NCI-H1930 (cell line): Measurements from ENCODE around the gene AATK.

Experiments
- DNase-seq, 2 experiments: peaks; one replicate each; lab custom pipeline; 2025; lab: John Stamatoyannopoulos, UW

The AATK gene

DNA sequence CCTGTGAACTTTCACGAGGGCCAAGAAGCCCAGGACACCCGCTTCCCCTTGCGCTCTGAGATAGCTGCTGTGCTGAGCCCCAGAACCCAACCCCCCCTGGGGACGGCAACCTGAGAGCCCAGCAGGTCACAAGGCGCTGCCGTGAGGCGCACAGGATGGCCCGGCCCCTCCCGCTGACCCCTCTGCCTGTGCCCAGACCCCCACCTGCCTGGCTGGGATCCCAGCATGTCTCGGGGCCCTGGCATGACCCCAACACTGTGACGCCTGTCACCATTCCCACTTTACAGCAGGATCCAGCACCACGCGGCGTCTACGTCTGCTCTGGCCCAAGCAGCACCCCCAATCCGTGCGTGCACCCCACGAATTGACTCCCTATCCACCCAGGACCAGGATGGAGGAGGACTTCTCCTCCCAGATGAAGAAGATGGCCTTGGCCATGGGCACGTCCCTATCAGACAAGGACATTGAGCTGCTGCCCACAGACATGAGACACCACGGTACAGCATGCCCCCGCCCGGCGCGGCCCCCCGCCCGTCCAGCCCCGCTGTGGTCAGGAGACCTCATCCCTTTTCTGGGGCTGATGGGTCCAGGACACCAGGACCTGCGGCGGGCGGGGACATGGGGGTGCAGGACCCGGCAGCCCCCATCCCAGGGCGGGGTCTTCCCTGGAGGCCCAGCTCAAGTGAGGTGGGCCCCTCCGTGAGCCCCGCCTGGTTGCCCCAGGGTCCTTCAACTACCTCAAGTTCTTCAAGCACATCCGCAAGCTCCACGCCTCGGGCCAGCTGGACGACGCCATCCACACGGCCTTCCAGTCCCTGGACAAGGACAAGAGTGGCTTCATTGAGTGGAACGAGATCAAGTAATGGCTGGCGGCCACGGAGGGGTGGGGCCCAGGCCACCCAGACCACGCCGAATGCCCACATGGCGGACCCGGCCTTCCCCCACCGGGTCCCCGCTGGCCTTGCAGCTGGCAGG lies 15.1 kb upstream of the AATK start:
- DNase-seq = no peak

DNA sequence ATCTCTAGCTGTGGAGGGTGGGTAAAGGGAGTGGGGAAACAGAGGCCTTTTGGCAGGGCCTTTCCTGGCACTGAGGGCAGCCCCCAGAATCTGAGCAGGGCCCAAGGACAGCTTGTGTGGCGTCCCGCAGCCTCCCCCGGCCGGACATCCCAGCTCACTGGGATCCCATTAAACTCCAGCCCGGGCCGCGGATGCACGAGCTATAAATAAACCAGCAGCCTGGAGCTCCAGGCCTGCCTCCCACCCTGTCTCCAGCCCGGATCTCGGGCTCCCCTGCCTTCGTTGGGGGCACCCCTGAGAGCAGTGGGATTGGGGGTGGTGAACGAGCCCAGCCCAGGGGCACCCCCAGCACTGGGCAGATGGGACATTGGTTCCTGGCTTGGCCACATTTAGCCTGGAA lies 13.8 kb upstream of the AATK start:
- DNase-seq = no peak

DNA sequence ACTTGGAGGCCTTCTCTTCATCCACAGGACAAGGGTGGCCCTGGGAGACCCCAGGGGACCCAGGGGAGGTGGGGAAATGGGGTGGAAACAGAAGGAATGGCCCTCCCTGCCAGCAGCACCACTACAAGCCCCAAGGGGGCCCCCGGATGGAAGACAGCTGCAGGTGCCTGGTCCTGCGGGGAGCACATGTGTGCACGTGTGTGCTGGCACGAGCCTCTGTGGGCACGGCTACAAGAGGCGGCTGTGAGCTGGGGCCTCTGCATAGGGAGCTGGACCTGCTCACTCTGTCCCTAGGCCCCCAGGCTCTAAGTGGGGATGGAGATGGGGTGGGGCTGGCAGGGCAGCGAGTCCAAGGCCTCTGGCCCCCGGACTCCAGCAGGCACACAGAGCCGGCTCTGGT lies 13.2 kb upstream of the AATK start:
- no peak for DNase-seq

DNA sequence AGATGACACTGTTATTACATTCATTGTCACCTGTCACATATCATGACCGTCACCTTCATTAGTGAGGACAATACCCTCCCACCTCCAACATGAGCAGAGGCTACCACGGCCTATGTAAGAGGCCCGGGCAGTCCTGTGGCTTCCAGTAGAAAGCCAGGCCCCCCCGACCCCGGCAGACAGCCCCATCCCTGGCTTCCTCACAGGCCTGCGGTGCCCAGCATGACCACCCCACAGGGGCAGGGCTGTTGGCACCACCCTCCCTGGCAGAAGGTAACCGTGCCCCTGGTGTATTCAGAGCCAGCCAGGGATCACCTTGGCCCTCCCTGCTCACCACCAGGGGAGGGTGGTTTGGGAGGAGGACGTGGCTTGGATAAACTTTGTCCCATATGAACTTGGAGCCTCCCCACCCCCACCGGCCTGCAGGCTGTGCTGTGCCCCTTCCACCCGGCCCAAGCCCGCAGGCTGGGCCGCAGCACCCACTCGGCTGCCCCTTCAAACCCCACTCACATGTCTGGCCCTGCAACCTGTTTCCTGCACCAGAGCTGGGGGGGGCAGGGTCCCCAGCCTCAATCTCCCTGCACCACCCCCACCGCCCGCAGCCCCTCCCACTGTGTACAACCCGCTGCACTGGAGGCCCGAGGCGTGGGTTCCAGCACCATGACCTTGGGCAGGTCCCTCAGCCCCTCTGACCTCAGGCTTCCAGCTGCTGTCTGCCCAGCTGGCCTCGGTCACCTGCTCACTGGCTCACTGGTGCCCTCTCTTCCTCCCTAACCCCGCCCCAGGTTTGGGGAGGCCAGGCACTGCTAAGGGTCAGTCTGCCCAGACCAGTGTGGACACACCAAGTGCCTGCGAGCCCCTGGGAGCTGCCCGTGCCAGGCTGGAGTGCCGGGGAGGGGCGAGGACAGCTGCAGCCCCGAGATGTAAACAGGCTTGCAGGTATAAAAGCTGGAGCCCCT lies 12.4 kb upstream of the AATK start:
- no peak for DNase-seq

DNA sequence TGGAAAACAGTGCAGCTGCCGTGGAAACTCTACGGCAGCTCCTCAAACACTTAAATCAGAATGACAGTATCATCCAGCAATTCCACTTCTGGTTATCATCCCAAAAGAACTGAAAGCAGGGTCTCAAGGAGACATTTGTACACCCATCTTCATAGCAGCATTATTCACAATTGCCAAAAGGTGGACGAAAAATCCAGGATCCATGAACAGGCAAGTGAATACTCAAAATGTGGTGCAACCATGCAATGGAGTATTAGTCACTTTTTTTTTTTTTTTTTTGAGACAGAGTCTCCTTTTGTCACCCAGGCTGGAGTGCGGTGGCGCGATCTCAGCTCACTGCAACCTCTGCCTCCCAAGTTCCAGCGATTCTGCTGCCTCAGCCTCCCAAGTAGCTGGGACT lies 10.6 kb upstream of the AATK start:
- no peak for DNase-seq

DNA sequence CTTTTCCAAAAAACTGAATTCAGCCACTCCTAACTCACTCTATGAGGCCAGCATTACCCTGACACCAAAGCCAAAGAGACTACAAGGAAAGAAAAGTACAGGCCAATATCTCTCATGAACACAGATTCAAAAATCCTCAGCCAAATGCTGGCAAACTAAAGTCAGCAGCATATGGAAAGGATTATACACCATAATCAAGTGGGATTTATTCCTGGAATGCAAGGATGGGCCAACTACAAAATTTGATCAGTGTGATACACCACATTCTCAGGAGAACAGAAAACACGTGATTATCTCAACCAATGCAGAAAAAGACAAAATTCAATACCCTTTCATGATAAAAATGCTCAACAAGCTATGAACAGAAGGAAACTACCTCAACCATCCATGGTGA lies 7.7 kb upstream of the AATK start:
- no peak for DNase-seq

DNA sequence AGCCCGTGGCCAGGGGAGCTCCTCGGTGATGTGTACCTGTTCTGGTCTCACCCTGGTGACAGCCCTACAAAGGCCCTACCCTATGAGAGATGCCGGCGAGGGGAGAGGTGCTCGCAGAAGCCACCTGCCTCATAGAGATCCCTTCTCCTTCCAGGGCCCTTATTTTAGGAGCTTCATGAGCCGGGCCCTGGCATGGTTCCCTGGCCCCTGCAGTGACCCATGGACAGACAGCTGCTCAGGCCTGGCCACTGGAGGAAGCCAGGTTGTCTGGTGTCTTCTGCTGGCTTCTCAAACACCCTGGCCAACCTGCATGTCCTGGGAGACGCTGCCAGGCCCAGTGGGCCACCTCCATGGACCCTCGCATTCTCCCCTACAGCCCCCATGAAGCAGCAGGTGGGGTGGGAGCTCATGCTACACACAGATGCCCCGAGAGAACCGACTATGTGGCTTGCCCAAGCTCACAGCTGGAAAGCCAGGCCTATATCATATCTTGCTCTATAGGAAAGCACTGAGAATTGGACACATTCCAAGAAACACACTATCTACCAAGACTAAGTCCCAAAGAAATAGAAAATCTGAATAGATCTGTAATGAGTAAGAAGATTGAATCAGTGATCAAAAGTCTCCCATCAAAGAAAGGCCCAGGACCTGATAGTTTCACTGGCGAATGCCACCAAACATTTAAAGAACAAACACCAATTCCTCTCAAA lies 7.2 kb upstream of the AATK start:
- no peak for DNase-seq

DNA sequence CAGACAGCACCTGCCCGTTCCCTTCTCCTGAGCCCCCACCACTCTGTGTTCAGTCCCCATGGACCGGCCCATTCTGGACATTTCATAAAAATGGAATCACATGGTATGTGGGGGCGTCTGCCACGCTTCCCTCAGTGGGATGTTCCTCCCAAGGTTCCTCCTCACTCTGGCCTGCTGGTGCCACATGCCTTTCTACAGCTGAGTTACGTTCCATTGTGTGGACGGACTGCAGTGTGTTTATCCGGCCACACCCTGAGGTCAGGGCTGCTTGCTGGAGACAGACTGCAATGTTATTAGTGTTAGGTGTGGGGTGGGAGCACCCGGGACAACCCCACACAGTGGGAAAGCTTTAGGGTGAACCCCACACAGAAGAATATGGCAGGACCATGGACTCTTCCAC lies 5.9 kb upstream of the AATK start:
- no peak for DNase-seq

DNA sequence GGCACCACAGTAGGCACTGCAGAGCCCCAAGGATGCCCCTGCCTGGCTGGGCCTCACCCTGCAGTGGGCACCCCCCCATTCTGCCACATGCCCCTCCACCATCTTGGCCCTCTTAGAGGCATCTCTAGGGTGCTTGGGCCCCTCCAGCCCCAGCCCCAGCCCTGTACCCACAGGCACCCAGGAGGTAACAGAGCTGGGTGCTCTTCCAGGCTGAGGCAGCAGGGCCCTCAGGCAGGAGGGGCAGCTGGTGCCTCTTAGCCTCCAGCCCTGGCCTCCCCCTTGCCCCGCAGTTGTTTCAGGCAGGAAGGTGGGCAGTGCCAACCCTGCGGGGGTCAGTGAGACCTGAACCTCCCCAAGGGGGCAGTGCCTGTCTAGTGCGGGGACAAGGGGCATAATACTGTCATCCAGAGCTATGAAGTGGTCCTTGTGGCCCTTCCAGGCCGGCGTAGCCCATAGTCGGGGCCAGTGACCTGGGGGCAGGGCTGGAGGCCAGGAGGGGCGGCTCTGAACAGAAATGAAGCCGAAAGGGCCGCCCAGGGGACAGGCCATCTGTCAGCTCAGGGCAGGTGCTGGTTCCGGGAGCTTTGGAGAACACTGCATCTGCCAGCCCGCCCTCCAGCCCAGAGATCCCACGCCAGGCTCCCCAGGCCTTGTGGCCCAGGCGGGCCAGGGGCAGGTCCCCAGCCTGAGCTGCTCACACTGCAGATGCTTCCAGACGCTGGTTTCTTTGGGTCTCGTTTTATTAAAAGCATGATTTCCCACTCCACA lies 4.9 kb upstream of the AATK start:
- no peak for DNase-seq

DNA sequence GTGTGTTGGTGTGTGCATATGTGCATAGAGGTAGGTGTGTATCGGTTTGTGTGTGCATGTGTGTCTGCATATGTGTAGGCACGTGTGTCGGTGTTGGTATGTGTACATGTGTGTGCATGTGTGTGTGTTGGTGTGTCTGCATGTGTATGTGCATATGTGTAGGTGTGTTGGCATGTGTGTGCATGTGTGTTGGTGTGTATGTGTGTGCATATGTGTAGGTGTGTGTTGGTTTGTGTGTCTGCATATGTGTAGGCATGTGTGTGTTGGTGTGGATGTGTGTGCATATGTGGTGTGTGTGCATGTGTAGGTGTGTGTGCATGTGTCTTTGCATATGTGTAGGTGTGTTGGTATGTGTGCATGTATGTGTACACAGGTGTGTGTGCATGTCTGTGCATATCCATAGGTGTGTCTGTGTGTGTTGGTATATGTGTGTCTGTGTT lies 3.9 kb upstream of the AATK start:
- no peak for DNase-seq

DNA sequence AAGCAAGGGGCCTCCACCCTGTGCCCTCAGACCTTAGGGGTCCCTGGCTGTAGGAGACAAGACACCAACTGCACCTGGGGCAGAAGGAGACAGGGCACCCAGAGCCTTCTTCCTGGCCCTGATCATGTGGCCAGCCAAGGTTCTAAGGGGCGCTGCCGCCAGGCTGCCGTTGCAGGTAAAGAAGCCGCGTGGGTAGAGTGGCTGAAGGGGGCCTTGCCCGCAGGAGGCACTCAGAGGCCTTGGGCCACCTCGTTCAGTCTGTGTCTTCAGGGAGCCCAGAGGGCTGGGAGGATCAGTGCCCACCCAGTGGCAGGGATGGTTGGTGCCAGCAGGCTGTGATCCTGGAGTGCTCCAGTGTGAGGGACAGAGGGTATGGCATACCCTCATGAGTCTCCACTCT lies 1.6 kb upstream of the AATK start:
- DNase-seq = no peak

DNA sequence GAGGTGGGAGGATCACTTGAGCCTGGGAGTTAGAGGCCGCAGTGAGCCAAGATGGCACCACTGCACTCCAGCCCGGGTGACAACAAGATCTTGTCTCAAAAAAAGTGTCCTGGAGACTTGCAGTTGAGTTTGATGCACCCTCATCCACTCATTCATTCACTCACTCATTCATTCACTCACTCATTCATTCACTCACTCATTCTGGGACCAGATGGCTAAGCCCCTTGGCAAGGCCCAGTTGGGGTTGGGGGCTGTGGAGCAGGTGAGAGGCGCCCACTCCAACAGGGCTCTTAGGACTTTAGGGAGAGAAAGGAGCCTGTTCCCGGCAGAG lies 1.1 kb upstream of the AATK start:
- DNase-seq = no peak

DNA sequence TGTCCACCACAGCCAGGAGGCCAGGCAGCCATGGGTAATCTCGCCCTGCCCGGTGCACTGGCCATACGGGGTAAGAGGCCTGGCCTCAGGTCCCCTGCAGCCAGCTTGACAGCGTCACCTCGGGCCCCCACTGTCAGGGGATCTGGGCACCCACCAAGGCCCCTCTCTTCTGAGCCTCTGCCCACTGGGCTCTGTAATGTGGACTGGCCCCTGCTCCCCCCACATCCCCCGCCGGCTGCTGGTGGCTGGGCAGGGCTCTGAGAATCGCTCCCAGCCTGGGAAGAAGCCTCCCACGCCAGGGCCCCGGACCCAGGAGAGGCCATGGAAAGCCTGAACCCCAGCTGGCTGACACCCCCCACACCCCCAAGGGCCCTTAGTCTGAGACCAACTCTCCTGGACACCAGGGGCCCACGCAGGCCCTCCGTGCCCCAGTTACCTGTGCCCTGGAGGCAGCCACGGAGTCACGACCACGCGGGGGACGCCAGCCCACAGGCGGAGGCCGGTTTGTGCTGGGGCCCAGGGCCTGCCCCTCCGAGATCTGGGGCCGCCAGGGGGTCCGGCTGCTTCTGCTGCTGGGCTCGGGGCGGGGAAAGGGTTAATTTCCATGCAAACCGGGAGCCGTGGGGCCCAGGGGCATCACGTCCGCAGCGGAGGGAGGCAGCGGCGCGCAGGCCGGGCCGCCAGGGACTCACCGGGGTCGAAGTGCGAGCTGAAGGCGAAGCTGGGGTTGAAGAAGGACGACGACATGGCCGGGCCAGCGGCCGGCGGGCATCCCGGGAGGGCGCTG lies 582 bp downstream of the AATK start, which contains the start of gene PVALEF:
Gene PVALEF (plus strand): TSS at position 262 of the 787 bp plus-strand sequence. CDS start 15,720 bp downstream, outside the sequence.
- no peak for DNase-seq

DNA sequence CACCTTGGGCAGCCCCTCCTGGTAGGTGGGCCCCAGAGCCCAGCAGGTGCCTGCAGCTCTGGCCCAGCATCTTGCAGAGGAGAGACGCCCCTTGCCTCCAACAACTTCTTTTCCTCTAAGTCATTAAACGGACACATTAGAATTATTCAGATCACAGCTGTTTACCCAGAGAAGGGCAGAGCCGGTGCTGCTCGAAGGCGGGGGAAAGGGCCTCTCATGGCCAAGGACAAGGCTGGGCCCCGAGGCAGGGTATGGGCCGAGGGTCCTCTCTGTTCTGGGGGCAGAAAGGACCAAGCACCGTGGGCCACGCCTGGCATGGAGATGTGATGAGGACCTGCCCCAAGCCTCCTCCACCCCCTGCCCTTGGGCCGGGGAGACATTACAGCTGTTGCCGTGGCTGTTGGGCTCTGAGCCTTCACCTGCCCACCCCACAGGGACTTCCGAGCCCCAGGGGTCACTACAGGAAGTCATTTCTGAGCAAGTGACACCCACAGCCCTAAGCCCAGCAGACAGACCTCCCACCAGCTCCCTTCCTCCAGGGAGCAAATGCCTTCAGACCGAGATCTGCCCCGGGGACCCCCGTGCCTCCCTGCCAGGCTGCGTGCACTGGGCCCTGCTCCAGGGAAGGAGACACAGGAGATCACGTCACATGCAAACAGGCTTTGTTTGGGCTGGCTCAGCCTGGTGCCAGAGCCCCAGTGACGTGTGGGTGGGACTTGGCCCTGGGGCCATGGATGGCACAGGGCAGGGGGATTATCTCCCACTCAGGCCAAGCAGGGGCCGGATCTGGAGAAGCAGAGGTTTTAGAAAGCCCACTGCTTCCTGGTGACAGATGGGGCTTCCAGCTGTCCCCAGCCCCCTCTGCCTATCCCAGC lies 1.4 kb downstream of the AATK start:
- DNase-seq = no peak

DNA sequence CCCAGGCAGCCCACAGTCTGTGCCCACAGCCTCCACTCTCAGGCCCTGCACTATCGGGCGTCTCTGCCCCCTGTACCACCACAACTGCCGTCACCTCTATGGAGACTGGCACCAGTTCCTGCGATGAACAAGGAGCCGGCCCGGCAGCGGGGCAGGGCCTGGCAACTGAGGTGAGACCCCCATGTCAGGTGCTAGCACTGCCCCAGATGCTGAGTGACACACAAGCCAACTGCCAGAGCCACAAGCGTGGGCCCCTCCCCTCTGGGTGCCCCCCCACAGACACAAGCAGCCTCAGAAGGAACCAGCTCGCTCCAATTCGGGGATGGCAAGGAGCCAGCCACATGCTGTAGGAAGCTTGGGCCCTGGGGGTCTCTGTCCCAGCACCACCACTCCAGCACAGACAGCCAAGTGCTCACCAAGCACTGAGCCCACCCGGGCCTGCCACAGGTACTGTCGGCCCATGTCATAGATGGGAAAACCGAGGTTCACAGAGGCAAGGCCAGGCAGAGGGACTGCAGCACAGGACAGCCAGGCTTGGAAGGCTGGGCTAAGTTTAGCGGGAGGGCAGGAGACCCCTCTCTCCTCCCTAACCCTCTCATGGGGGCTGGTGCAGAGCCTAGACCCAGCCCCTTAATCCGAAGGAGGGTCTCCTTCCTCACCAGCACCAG lies 2.2 kb downstream of the AATK start:
- no peak for DNase-seq

DNA sequence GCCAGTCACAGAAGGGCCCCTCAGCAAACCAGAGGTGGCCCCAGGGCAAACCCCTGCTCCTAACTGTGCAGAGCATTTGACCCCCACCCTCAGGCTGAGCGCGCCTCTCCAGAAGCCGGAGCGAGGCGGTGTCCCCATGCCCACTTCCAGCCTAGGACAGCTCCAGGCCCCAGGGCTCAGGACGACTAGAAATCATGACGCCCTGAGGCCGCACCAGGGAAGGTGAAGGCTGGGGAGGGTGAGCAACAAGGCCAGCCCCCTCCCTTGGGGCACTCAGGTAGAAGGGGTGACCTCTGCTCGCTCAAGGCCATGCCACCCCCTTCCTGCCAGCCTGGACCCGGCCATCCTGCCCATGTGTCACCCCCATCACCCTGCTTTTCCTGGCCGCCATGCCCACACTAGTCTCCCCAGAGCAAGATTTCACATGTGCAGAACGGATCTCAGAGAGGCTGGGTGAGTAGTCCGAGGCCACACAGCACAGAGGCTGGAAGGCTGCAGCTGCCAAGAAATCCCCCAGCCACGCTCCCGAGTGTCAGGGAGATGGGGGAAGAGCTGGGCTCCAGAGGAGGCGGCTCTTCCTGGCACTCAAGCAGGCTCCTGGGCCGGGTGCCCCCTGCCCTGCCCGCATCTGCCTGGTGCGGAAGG lies 2.8 kb downstream of the AATK start:
- DNase-seq = no peak

DNA sequence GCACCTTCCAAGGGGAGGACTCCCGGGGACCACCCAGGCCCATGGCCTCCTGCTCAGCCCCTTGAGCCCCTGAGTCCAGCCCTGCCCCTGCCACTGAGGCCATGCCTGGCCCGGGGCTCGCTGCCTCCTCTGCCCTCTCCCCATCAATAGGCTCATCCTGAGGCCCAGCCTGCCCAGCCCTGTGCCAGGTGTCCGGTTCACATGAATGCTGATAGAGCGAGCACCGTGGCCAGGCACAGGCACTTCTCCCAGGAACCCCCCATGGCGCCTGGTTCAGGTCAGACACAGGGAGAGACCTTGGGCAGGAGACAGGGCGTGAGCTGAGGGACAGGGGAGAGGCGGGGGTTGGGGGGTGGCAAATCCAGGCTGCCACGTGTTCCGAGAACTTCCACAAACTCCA lies 3.5 kb downstream of the AATK start:
- DNase-seq = no peak

DNA sequence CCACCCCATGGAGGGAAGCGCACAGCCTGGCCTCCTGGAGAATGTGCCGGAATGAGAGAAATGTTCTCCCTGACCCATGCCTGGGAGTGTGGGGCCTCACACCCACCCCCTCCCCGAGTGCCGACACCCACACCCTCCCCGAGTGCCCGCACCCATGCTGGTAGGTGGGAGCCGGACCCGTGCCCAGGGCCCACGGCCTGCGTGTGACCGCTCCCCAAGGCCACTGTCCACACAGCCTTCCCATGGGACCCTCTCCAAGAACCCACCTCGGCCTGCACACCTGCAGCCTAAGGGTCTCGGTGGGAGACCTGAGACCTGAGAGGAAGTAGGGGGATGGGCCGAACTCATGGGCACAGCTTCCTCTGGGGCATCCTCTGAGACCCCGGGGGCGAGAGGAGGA lies 4.0 kb downstream of the AATK start:
- DNase-seq = no peak

DNA sequence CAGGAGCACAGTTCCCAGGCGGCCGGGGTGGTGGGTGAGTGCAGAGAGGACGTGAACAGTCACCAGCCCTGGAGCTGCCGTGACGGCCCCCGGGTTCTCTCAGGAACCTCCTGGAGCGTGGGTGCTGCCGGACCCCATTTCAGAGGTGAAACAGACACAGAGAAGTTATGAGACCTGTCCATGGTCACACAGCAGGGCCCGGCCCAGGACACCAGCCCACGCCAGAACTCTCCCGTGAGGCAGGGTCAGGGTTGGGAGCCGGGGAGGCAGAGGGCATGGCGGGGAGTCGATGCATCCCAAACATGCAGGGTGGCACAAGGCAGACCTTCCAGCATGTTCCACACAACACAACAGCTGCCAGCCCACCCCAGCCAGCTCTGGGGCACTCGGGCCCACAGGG lies 4.5 kb downstream of the AATK start:
- DNase-seq = no peak
